Cardiac muscle cell (in vitro differentiated cells and primary cell): ENCODE data around the gene WARS2. TPM values are rescaled to one million over a fixed set of nuclear protein-coding genes. Genes with fewer than 3 reads are reported as not detected.

Experiments
- DNase-seq, 2 donors: peaks; one replicate each; pipeline versions ENCODE4 v3.0.0 to v3.0.0-alpha.2; 2010 to 2017; ENCODE audit warnings: low read depth in 1 of 2, low spot score in 1 of 2
- H3K27ac ChIP-seq: fragments of 200-600 bp; sonication (generic); 2 replicates; pipeline ENCODE4 v1.5.1; 2016
- H3K27me3 ChIP-seq: fragments of 200-600 bp; sonication (generic); 2 replicates; pipeline ENCODE4 v1.6.0; 2016; ENCODE audit warnings: control low read depth
- H3K36me3 ChIP-seq: fragments of 200-600 bp; sonication (generic); 2 replicates; pipeline ENCODE4 v1.5.1; 2016; ENCODE audit warnings: control low read depth
- H3K4me1 ChIP-seq: fragments of 200-600 bp; sonication (generic); 2 replicates; pipeline ENCODE4 v1.8.1; 2017; ENCODE audit warnings: low read depth, mild to moderate bottlenecking, mixed run types
- H3K4me3 ChIP-seq: fragments of 200-600 bp; sonication (generic); 2 replicates; pipeline ENCODE4 v1.5.1; 2016; ENCODE audit warnings: mild to moderate bottlenecking
- H3K9me3 ChIP-seq: fragments of 200-600 bp; sonication (generic); 2 replicates; pipeline ENCODE4 v1.5.1; 2017; ENCODE audit warnings: low read depth, mild to moderate bottlenecking, control low read depth
- polyA plus RNA-seq: library from polyadenylated mRNA; unstranded; fragments of >200 nt; fragmentation: Nextera tagmentation; extraction: Ambion mirVana; gene quantifications from 2 replicates; pipeline ENCODE4 v1.2.1, GENCODE V29; 2016
- total RNA-seq: library from RNA; depleted of rRNA; stranded (reverse); fragments of >200 nt; gene quantifications from 2 replicates; pipeline ENCODE4 v1.2.3, GENCODE V29; 2016
- TF ChIP-seq, protein P1 (sequence below): IDR thresholded peaks from 2 replicates; pipeline ENCODE4 v1.5.1; 2012; ENCODE audit warnings: low read depth, mild to moderate bottlenecking, low read length

Gene WARS2
- total and polyA plus RNA-seq, 2 experiments from 2014 or later = 10.9 to 13.1 TPM

DNA sequence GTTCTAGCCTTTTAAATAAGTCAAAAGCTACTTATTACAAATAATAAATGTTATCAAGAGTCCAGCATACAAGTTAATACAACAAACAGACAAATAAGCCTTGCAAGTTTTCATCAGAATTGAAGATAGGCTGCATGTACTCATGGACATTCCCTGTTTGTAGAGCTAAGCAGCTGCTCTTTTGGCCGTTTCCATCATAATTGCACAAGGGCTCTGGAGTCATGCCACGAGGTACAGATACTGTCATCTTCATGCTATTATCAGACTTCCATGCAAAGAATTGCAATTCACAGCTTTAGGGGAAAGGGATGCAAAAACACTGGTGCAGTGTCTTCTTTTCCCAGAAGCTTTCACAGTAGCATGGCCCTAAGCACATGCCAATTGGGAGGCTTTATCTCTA is 99.5 kb downstream of the WARS2 start:
- H3K27ac ChIP-seq = no peak overlapping the region
- no peaks in the 10 kb centered on the region for H3K9me3 ChIP-seq
- H3K4me1 ChIP-seq = no peaks in the 10 kb centered on the region
- H3K27me3 ChIP-seq = no peaks in the 10 kb centered on the region
- H3K36me3 ChIP-seq = no peaks in the 10 kb centered on the region
- H3K4me3 ChIP-seq = no peak overlapping the region
- TF ChIP-seq, protein P1, sequence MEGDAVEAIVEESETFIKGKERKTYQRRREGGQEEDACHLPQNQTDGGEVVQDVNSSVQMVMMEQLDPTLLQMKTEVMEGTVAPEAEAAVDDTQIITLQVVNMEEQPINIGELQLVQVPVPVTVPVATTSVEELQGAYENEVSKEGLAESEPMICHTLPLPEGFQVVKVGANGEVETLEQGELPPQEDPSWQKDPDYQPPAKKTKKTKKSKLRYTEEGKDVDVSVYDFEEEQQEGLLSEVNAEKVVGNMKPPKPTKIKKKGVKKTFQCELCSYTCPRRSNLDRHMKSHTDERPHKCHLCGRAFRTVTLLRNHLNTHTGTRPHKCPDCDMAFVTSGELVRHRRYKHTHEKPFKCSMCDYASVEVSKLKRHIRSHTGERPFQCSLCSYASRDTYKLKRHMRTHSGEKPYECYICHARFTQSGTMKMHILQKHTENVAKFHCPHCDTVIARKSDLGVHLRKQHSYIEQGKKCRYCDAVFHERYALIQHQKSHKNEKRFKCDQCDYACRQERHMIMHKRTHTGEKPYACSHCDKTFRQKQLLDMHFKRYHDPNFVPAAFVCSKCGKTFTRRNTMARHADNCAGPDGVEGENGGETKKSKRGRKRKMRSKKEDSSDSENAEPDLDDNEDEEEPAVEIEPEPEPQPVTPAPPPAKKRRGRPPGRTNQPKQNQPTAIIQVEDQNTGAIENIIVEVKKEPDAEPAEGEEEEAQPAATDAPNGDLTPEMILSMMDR = no peak
- peak in 1 of 2 donors; percentile 86 for DNase-seq

DNA sequence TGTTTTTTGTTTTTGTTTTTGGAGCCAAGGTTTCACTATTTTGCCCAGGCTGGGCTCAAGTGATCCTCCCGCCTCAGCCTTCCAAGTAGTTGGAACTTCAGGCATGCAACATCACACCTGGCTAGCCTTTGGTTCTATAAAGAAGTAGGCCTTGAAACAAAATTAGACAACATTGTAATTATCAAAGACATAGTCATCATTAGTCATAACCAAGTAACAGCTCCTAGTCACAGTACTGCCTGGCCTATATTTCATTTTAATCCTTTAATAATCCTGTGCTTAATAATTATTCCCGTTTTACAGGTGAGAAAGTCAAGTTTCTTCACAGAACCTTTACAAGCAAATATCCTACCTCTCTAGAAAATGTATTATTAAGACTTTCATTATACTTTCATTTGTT is 100.0 kb downstream of the WARS2 start:
- DNase-seq = no peak
- no peak overlapping the region for H3K4me3 ChIP-seq
- H3K36me3 ChIP-seq = no peaks in the 10 kb centered on the region
- no peaks in the 10 kb centered on the region for H3K4me1 ChIP-seq
- no peak overlapping the region for H3K27ac ChIP-seq
- H3K9me3 ChIP-seq = no peaks in the 10 kb centered on the region
- H3K27me3 ChIP-seq = no peaks in the 10 kb centered on the region
- TF ChIP-seq, protein P1 = no peak

DNA sequence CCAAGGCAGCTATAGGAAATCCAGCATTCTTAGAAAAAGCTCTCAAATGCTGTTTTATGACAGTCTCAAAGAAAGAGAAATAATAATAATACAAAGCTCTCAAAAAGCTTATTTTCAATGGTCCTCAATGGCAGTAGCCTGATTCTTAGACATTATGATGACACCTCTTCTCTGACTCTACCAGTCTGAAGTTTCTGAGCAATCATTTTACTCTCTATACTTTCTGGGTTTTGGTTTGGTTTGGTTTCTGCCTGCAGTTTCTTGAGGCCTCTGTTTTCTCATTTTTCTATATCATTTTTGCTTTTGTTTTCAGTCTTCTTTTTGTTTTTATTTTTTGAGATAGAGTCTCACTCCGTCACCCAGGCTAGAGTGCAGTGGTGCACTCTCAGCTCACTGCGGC is 102.1 kb downstream of the WARS2 start:
- Histone ChIP-seq H3K9me3 (no peaks in the 10 kb centered on the region), H3K4me3 (no peak overlapping the region), H3K27me3 (no peaks in the 10 kb centered on the region), H3K4me1 (no peaks in the 10 kb centered on the region), H3K27ac (no peak overlapping the region), H3K36me3 (no peaks in the 10 kb centered on the region)
- TF ChIP-seq, protein P1 = no peak
- no peak for DNase-seq

DNA sequence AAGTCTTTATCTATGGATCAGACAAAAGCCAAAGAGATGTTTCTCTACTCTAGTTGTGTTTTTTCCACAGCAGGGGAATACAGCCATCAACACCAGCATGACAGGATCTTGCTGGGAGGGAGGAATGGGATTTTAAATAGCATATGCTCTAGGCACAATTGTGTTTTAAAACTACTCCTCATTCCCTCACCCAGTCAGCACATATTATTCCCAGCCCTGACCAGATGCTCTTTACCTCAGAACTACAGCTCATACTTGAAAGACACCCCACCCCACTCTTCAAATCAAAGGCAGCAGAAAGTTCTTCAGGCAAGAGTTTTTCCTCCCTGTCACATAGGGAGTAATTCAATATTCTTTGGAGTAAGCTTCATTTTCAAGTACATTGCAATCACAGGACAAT is 106.1 kb downstream of the WARS2 start:
- Histone ChIP-seq H3K36me3 (no peaks in the 10 kb centered on the region), H3K9me3 (no peaks in the 10 kb centered on the region), H3K27me3 (no peaks in the 10 kb centered on the region), H3K4me3 (no peak overlapping the region), H3K4me1 (no peaks in the 10 kb centered on the region), H3K27ac (no peak overlapping the region)
- no peak for DNase-seq
- TF ChIP-seq, protein P1 = no peak

DNA sequence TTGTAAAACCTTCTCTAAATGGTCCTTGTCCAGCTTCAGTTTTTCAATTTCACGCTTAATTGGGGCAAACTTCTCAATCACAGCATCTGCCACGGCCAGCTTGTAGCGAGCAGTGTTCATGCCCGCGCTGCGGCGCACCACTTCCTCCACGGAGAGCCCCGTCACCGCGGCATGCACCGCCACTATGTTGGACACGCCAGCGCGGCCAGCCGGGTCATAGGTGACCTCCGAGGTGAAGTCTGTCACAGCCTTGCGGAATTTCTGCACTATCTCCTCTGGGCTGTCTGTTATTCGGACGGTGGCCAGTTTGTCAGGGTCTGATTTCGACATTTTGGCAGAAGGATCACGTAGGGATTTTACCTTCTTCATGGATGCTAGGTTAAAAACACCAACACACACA is 107.5 kb downstream of the WARS2 start:
- Histone ChIP-seq H3K4me3 (no peak overlapping the region), H3K9me3 (no peaks in the 10 kb centered on the region), H3K27me3 (no peaks in the 10 kb centered on the region), H3K4me1 (no peaks in the 10 kb centered on the region), H3K36me3 (no peaks in the 10 kb centered on the region), H3K27ac (no peak overlapping the region)
- no peak for DNase-seq
- TF ChIP-seq, protein P1 = no peak

DNA sequence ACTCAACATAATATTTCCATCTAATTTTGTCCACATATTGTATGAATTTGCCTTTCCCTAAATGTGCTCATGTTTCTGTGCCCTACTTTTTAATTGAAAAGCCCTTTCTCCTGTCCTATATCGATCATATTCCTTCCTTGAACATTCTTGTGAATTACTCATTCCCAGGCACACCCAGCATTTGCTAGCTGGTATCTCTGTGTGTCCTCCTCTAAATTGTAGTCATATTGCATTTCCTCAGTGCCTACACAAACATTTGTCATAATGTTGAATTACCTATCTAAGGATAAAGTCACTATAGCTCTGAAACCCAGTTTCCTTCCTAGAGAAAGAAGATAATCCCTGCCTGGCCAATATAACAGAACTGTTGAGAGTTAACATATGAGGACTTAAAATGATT is 112.7 kb downstream of the WARS2 start:
- Histone ChIP-seq H3K9me3 (no peaks in the 10 kb centered on the region), H3K36me3 (no peaks in the 10 kb centered on the region), H3K4me3 (no peak overlapping the region), H3K27ac (no peak overlapping the region), H3K4me1 (no peaks in the 10 kb centered on the region), H3K27me3 (no peaks in the 10 kb centered on the region)
- TF ChIP-seq, protein P1 = no peak
- no peak for DNase-seq
